ENCODE measurements around the gene ERP27.

The ERP27 gene

GRCh38 chr12:14938301-14938700 lies at the start of gene ERP27:
ERP27 (minus strand) TSS chr12:14938537; CDS start chr12:14938508, 29 bp downstream.
- no peak for TF ChIP-seq CTCF (IDR thresholded peaks at IDR 0.05; ENCODE audit: extremely low read depth, insufficient read depth, missing control alignments)
- no peak for DNase-seq (ENCODE audit: low spot score)
- in situ Hi-C loops (cut with MboI; ENCODE audit: low pct_unique_long_range_greater_than_20kb, low sequenced_read_pairs, unreplicated experiment), result no loop called here

GRCh38 chr12:14988035-14988434 lies 49.7 kb upstream of the ERP27 start:
- no peak for DNase-seq (ENCODE audit: low spot score)
- TF ChIP-seq CTCF (IDR thresholded peaks at IDR 0.05; ENCODE audit: extremely low read depth, insufficient read depth, missing control alignments), result no peak
- in situ Hi-C loops (cut with MboI; ENCODE audit: low pct_unique_long_range_greater_than_20kb, low sequenced_read_pairs, unreplicated experiment), result loop anchor here (25.0 kb wide), 1 partner anchor 776 kb away; no protein-coding TSS in a partner anchor

- DNase-seq (ENCODE audit: low spot score), result no peak
- no peak for TF ChIP-seq CTCF (IDR thresholded peaks at IDR 0.05; ENCODE audit: extremely low read depth, insufficient read depth, missing control alignments)
- in situ Hi-C loops (cut with MboI; ENCODE audit: low pct_unique_long_range_greater_than_20kb, low sequenced_read_pairs, unreplicated experiment), result loop anchor here (25.0 kb wide), 1 partner anchor 774 kb away; no protein-coding TSS in a partner anchor
Measured at GRCh38 chr12:14986449-14986848, 48.1 kb upstream of the ERP27 start.

- TF ChIP-seq CTCF (IDR thresholded peaks at IDR 0.05; ENCODE audit: extremely low read depth, insufficient read depth, missing control alignments), result no peak
- in situ Hi-C loops (cut with MboI; ENCODE audit: low pct_unique_long_range_greater_than_20kb, low sequenced_read_pairs, unreplicated experiment), result loop anchor here (25.0 kb wide), 1 partner anchor 773 kb away; no protein-coding TSS in a partner anchor
- DNase-seq (ENCODE audit: low spot score), result no peak
Measured at GRCh38 chr12:14984766-14985285, 46.5 kb upstream of the ERP27 start.

- no peak for TF ChIP-seq CTCF (IDR thresholded peaks at IDR 0.05; ENCODE audit: extremely low read depth, insufficient read depth, missing control alignments)
- in situ Hi-C loops (cut with MboI; ENCODE audit: low pct_unique_long_range_greater_than_20kb, low sequenced_read_pairs, unreplicated experiment), result loop anchor here (25.0 kb wide), 1 partner anchor 772 kb away; no protein-coding TSS in a partner anchor
- no peak for DNase-seq (ENCODE audit: low spot score)
Measured at GRCh38 chr12:14984036-14984435, 45.7 kb upstream of the ERP27 start.

- TF ChIP-seq CTCF (IDR thresholded peaks at IDR 0.05; ENCODE audit: extremely low read depth, insufficient read depth, missing control alignments), result no peak
- no peak for DNase-seq (ENCODE audit: low spot score)
- in situ Hi-C loops (cut with MboI; ENCODE audit: low pct_unique_long_range_greater_than_20kb, low sequenced_read_pairs, unreplicated experiment), result loop anchor here (25.0 kb wide), 1 partner anchor 771 kb away; no protein-coding TSS in a partner anchor
Measured at GRCh38 chr12:14982991-14983390, 44.7 kb upstream of the ERP27 start.
